GM19397 (cell line): ENCODE data around the gene TCF7L1.
"Not testable (repeated sequence)": the region's sequence is repeated elsewhere in the genome, so short reads cannot be mapped to it uniquely, and the experiment has no call there.

Source experiments
- ATAC-seq: cut with Tn5 transposase; IDR thresholded peaks from one replicate; pipeline ENCODE4 v1.9.1; 2021; ENCODE audit warnings: mild to moderate bottlenecking, moderate library complexity; ENCODE audit not compliant: unreplicated experiment

The TCF7L1 gene

DNA sequence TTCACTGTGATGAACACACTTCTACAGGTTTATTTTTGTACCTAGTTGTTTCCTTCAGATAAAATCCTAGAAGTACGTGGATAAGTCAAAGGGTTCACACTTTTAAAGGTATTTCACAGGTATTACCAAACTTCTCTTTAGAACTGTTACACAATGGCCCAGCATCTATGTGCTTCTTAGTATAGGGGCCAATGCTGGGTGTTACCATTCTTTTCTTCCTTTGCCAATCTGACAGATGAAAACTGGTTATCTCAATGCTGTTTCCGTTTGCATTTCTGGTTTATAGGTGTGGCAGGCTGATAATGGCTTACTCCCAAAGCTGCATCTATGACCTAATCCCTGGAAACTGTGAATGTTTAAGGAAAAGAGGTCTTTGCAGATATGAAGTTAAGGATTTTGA is 2.8 kb upstream of the TCF7L1 start:
- ATAC-seq, result no peak

DNA sequence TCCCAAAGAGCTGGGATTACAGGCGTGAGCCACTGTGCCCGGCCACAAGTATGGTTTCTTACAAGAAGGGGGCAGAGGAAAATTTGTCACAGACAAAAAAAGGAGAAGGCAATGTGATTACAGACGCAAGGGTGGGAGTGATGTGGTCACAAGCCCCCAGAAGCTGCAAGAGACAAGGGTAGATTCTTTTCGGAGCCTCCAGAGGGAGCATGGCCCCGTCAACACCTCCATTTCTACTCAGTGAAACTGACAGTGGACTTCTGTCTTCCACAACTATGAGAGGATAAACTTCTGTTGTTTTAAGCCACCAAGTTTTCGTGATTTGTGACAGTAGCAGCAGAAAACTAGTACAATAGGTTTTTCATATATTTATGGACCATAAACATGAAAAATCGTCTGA is 2.1 kb upstream of the TCF7L1 start:
- ATAC-seq, result no peak

DNA sequence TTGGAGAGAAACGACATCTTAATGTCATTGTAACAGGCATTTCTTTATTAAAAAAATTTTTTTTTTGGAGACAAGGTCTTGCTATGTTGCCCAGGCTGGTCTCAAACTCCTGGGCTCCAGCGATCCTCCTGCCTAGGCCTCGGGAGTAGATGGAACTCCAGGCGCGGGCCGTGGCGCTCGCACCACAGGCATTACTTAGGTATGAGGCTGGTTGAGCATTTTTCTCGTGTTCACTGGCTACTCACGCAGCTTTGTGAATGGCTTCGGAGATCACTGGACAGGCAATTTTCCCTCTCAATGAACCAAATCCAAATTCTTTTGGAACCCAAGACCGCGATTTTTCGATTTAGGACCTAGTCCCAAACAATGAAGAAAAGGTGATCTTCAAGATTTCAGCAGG is 795 bp upstream of the TCF7L1 start:
- no peak for ATAC-seq

DNA sequence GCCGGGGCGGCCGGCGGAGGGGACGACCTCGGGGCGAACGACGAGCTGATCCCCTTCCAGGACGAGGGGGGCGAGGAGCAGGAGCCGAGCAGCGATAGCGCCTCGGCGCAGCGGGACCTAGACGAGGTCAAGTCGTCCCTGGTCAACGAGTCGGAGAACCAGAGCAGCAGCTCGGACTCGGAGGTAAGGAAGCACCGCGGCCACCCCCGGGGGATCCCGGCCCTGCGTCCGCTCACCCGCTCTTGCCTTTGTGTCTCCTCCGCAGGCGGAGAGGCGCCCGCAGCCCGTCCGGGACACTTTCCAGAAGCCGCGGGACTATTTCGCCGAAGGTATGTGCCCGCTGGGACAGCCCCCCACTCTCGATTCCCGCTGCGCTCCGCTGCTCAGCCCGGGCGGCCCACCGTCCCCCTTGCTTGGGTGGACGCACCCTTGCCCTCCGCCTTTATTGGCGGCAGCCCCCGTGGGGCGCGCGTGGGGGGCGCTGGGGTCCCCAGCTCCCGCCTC is 611 bp downstream of the TCF7L1 start:
- ATAC-seq, result no peak

DNA sequence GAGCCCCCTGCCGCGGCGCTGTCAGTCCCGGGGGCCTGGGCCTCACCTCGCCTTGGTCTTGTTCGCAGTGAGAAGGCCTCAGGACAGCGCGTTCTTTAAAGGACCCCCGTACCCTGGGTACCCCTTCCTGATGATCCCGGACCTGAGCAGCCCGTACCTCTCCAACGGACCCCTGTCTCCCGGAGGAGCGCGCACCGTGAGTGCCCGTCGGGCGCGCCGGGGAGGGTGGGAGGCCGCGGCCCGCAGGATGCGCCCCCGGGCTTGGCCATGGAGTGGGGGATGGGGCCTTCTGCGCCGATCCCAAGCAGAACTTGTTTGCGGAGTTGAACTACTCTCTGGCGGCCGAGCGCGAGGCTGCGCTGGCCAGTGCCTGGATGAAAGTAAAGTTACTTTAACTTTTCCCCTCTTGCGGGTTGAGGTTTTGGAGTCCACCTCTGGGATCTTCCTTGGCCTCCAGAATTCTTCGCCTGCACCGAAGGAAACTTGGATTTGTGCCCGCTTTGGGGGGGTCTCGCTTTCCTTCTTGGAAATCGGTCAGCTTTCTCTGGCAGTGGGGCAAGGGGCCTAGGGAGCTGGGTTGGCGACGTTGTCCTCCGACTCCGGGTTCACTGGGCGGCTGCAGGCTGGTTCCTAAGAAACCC is 1.2 kb downstream of the TCF7L1 start:
- no peak for ATAC-seq

DNA sequence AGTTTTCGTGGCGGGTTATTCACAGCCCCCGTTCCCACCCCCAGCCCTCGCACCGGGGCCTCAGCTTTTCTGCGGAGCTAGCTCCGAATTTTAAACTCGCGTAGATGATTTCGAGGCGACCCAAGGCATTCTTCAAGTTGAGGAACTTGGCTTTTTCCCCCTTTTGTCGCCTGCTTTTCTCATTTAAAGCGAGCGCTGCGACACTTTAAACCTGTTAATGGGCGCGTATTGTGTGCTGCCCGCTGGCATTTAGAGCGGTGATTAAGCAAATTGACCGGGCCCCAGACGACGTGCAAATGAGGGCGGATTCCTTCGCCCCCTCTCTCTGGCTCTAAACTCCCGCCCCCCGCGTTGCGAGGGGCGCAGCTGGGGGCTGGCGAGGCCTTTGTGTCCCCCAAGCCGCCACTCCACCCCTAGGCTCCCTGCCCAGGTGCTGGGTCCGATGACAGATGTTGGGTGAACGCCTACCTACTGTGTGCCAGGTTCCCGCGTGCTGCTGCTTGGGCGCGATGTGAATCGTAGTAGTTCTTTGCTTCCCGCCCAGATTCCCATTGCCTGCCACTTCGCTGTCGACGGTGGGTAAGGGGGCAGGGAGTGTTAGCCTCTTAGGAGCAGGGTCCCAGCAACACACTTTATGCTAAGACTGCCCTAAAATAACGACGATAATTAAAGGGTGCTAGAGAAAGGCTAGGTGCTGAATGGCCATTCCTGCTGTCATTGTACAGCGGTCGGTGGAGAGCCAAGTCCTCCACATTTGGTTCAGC is 1.9 kb downstream of the TCF7L1 start:
- no peak for ATAC-seq

DNA sequence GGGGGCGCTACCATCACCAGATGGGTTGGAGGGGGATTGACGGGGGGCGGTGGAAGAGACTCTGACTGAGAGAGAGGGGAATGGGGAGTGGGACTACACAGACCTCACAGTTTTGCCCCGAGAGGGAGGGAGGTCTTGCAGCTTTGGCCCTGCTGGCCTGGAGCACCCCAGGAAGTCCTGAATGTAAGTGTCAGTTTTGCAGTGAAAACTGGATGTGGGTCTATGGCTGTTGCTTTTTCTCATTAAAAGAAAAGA is 2.4 kb downstream of the TCF7L1 start:
- ATAC-seq, result no peak

DNA sequence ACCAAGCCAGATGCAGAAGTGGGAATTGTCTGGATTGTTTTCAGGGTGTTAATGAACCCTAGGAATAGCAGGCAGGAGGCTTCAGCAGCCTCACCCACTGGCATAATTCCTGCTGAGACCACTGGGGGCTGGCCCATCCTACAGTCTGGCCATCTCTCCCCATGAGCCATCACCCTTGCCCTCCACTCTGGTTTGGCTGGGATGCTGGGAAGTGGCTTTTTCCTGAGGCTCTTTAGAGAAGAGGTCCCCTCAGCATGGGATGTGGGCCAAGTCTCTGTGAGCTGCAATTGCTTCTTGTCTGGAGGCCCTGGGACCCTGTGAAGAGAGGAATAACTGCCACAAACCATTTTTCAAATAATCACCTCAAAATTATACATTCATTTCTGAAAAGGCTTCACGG is 4.0 kb downstream of the TCF7L1 start:
- no peak for ATAC-seq

DNA sequence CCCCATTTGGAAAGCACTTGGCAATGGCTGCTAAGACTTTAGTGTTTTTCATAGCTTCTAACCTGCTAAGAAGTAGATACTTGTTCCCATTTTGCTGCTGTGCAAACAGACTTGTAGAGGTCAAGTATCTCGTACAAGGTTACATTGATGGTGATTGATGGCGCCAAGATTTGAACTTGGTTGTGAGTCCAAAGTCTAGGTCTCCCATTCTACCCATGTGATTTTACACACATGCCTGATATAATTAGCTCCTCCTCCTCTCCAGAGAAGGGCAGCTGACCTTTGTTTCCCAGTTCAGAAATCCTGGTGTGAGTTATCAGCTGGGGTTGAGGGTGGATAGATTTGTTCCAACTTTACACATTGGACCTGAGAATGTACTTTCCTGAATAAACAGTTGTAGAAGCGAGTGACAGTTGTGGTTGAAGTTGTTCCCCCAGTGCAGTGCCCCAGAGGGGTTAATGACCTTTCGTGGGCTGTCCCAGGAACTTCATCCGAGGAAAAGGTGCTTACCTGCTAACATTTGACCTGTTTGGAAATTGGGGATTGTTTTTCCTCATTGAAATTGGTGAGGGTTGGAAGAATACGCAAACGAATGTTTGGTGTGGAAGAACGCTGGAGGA is 10.4 kb downstream of the TCF7L1 start:
- ATAC-seq, result no peak

DNA sequence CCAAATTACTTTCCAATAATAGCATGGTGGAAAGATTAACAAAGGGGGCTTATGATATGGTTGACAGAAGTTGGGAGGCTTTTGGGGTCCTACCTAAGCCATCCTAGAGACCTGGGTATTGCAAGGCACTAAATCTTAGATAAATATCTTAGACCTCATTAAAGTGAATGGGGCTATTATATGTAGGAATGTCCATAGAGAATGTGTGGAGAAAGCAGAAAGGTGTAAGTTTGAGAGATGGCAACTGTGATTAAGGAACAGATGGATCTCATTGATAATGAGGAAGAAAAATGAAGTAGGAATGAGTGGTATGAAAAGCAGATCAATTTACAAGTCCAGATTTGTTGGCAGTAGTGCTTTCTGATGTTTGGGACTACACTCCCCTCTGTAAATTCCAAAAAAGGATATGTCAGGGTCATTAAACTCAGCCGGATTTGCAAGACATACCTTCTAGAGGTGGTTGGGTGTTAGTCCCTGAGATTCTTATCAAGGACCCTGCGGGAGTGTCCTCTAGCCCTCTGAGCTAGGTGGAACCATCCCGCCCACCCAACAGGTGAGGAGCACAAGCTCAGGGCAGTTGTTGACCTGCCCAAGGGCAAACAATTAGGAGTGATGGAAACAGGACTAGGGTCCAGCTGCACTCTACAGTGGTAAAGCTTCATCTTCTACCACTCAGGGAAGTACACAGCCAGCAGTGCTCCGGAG is 12.1 kb downstream of the TCF7L1 start:
- ATAC-seq, result no peak

DNA sequence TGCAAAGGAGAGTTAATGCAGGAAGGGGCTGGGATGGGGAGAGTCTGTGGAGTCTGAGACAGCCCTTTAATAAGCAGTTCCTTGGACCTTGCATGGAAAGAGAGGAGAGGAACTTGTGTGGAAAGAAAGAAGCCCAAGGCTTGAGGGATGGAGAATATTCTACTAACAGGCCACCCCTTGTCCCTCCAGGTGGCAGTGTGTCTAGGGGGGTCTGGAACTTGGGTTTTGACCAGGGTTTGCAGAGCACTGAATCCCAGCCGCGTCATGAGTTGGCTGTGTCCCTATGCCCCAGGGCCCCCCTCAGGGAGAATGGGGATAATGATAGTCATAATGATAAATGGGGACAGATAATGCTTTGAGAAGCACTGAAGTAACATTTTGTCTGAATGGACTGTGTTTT is 15.0 kb downstream of the TCF7L1 start:
- ATAC-seq, result no peak

DNA sequence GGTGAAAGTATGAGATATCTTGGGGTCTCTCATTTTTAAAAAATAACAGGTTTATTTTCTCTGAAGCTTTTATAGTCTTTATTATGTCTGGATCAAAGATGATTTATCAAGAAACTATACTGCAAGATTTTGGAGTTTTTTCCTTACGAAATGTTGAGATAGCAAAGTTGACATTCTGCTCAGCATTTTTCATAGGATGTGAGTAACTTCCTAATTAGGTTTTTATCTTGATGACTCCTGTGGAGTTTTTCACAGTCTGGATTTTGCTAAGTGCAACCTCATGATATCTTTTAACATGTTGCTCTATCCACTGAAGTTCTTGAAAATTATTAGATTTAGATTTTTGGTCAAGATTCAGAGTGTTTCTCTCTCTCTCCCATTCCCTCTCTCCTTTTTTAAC is 17.8 kb downstream of the TCF7L1 start:
- ATAC-seq, result no peak

DNA sequence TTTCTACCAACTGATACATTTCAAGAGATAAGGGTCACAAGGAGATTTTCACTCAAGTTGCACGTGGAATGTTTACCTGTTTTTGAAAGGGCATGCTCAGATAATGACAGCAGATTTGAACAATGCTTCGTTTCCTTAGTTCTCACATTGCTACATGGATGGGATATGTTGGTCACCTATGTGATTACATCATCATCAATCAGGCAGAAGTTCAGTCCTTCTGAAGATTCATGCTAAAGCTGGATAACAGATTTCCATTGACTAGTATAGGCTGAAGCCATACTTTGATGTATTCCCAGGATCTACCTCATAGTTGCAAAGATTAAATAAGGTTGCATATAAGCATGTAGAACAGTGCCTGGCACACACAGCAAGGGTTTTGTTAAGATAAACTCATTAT is 19.7 kb downstream of the TCF7L1 start:
- ATAC-seq, result no peak

DNA sequence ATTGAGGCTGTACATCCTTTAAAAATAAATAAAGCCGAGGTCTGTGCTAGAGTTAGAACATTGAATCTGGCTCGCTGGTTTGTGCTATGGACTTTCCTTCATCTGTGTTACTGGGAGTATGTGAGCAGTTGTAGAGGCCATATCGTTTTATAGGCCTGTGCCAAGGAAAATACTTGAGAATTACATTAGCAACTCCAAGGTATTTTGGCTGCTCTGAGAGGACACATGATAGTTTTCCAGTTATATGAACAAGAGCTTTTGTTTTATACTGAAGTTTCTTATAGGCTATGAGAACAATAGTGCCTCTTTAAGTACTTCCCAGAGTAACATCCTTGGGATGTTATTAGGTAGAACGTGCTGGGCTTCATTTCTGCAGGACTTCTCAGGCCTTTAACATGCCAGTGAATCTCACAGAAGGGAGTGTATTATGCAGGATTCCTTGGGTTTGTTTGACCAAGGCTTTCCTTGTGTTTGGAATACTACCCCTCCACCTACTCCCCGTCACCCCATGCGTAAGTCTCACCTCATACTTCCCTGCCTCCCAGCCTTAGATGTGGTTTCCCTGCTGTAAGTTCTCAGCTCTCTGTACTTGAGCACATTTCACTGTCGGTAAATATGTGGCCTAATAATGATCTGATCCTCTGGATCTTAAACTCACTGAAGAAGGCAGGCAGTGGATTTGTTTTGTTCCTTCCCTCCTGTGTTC is 21.0 kb downstream of the TCF7L1 start:
- ATAC-seq, result no peak

DNA sequence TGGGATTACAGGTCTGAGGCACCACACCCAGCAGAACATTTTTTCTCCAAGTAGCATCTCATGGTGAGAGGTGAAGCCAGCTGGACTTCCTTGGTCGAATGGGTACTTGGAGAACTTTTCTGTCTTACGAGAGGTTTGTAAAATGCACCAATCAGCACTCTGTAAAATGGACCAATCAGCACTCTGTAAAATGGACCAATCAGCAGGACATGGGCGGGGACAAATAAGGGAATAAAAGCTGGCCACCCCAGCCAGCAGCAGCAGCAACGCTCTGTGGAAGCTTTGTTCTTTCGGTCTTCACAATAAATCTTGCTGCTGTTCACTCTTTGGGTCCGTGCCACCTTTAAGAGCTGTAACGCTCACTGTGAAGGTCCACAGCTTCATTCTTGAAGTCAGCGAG is 21.9 kb downstream of the TCF7L1 start:
- not testable (repeated sequence) for ATAC-seq

DNA sequence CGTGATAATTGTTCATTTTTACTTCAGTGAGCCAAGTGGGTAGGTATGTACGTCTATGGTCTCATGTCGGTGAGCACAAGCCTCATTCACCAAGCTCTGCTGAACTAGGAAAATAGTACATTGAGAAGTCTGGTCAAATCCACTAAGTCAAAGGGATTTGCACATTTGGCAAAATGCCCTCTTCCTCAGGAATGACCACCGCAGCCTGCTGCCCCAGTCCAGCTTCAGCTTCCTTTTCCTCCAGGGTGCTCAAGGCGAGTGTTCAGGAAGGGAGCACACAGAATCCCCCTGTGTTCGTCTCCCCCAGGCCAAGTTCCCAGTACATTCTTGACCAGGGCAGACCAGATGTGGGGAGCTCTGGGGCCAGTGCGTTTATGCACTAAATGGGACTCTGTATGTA is 23.0 kb downstream of the TCF7L1 start:
- ATAC-seq, result no peak

DNA sequence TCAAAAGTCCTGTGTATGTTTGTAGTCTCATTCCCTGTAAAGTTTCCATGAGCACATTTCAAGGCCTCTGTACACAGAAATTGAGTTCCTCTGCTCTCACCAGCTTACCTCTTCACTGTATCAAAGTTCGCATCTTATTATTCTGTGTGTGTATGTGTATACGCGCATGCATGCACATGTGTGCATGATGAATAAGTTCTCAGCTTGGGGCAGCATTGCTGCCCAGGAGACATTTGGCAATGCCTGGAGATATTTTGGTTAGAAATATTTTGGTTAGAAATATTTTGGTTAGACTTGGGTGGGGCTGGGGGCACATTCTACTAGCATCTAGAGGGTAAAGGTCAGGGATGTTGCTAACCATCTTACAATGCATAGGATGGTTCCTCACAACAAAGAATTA is 23.4 kb downstream of the TCF7L1 start:
- ATAC-seq, result no peak

DNA sequence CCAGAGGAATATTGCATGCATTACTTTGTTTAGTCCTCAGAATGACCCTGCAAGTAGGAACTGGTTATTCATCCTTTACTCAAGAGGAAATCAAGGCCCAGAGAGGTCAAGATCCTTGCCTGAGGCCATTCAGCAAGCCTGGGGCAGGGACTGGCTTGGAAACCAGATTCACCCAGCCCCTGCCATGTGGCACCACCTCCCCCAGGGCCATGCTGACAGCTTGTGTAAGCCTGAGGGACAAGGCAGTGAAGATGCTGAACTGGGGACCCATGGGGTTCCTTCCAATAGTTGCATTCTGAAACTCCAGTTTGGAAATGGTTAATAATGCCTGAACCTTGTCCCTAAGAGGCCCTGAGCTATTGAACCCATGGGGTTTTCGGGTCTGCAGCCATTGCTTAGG is 24.2 kb downstream of the TCF7L1 start:
- no peak for ATAC-seq

DNA sequence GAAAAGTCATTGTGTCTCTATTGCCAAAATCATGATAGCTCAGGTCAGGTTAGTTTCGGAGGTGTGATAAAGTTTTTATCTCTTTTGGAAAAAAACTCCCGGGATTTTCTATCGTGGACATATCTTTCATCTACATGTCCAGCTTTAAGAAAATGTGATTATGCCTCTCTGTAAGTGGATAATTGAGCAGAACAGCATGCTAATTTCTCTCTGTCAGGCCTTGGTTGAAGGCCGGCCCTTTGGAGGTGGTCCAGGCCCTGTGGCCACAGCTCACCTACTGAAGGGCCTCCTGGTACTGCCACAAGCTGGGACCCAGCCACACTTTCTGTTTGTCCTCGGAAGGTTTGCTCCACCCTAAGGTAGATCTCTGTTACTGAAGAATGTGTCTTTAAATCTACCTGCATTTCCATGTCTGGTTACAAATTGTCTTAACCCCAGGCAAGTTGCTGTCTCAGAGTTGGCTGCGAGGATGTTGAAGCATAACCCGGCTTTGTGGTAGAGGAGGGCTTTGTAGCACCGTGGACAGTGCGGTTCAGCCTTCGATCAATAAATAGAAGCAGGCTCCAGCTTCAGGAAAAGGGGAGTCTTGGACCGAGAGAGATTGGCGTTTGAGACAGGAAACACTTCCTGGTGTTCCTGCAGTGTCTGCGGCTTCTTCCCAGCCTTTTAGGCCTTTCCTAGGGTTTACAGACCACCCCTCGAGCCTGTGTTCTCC is 25.5 kb downstream of the TCF7L1 start:
- no peak for ATAC-seq

DNA sequence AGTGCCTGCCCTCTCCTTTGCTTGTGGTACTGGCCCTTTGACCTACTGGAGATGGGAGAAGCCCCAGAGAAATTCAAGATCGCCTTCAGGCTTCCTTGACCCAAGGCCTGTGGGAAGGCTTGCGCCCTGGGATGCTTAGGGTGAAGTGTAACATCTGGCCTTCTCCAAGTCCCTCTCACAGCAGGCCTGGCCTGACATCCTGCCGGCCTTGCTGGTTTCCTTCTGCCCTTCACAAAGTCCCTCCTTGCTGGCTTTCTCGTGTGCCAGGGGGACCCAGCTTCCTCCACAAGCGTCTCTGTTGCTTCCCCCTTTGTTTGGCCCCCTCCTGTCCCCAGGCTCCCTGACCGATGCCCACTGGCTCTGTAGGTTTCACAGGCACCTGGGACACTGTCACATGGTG is 26.4 kb downstream of the TCF7L1 start:
- ATAC-seq, result no peak
